Trophoblast cell (in vitro differentiated cells and primary cell): ENCODE results near the gene PRKAB1.

ENCODE experiments used
- DNase-seq, 2 donors: peaks; one replicate each; pipeline ENCODE4 v3.0.0-alpha.2; 2016
- H2AFZ ChIP-seq: 2 replicates; pipeline ENCODE4 v1.6.1; 2013; ENCODE audit warnings: low read length, moderate library complexity, mild to moderate bottlenecking; ENCODE audit not compliant: insufficient read depth, poor library complexity
- H2AK5ac ChIP-seq: 2 replicates; pipeline ENCODE4 v1.6.1; 2013; ENCODE audit warnings: mild to moderate bottlenecking, low read length
- H2BK120ac ChIP-seq: 2 replicates; pipeline ENCODE4 v1.6.1; 2013; ENCODE audit warnings: low read length, mild to moderate bottlenecking, moderate library complexity; ENCODE audit not compliant: insufficient read depth, poor library complexity
- H2BK12ac ChIP-seq: 2 replicates; pipeline ENCODE4 v1.6.1; 2013; ENCODE audit warnings: mild to moderate bottlenecking, low read length, moderate library complexity
- H2BK5ac ChIP-seq: 2 replicates; pipeline ENCODE4 v1.6.1; 2013; ENCODE audit warnings: low read length, low read depth, moderate library complexity, mild to moderate bottlenecking; ENCODE audit not compliant: poor library complexity
- H3K14ac ChIP-seq: 2 replicates; pipeline ENCODE4 v1.6.1; 2013; ENCODE audit warnings: mild to moderate bottlenecking, low read length
- H3K18ac ChIP-seq: 2 replicates; pipeline ENCODE4 v1.6.1; 2013; ENCODE audit warnings: mild to moderate bottlenecking, low read length
- H3K23ac ChIP-seq: 2 replicates; pipeline ENCODE4 v1.6.1; 2013; ENCODE audit warnings: low read length
- H3K27ac ChIP-seq: 2 replicates; pipeline ENCODE4 v1.5.1; 2013; ENCODE audit warnings: low read depth, mild to moderate bottlenecking, inconsistent platforms, low read length, moderate library complexity
- H3K27me3 ChIP-seq: 2 replicates; pipeline ENCODE4 v1.6.1; 2013; ENCODE audit warnings: inconsistent platforms, mild to moderate bottlenecking, low read length, moderate library complexity; ENCODE audit not compliant: insufficient read depth
- H3K36me3 ChIP-seq, 2 experiments: 1 replicate in 1 of 2; 2 replicates in 1 of 2; pipeline ENCODE4 v1.6.1; 2013; ENCODE audit warnings: low read length in 2 of 2, mild to moderate bottlenecking in 2 of 2, moderate library complexity in 1 of 2; ENCODE audit not compliant: insufficient read depth in 2 of 2, control insufficient read depth in 1 of 2
- H3K4ac ChIP-seq: 2 replicates; pipeline ENCODE4 v1.6.1; 2013; ENCODE audit warnings: low read depth, mild to moderate bottlenecking, low read length, moderate library complexity
- H3K4me1 ChIP-seq, 2 experiments: 1 replicate in 1 of 2; 2 replicates in 1 of 2; pipeline ENCODE4 v1.6.1; 2013; ENCODE audit warnings: low read length in 2 of 2, mild to moderate bottlenecking in 2 of 2, moderate library complexity in 1 of 2; ENCODE audit not compliant: insufficient read depth in 2 of 2, control insufficient read depth in 1 of 2
- H3K4me2 ChIP-seq: 2 replicates; pipeline ENCODE4 v1.6.1; 2013; ENCODE audit warnings: inconsistent platforms, mild to moderate bottlenecking, low read length, moderate library complexity
- H3K4me3 ChIP-seq: 2 replicates; pipeline ENCODE4 v1.5.1; 2013; ENCODE audit warnings: mild to moderate bottlenecking, low read depth, low read length, inconsistent platforms
- H3K79me1 ChIP-seq: one replicate; pipeline ENCODE4 v1.6.1; 2013; ENCODE audit warnings: low read length
- H3K79me2 ChIP-seq: 2 replicates; pipeline ENCODE4 v1.6.1; 2013; ENCODE audit warnings: low read length, mild to moderate bottlenecking; ENCODE audit not compliant: control insufficient read depth, insufficient read depth, poor library complexity
- H3K9ac ChIP-seq: 2 replicates; pipeline ENCODE4 v1.6.1; 2013; ENCODE audit warnings: mild to moderate bottlenecking, low read length
- H3K9me3 ChIP-seq: 2 replicates; pipeline ENCODE4 v1.6.1; 2013; ENCODE audit warnings: low read depth, mild to moderate bottlenecking, control low read depth, inconsistent platforms, low read length; ENCODE audit not compliant: insufficient read depth
- H4K12ac ChIP-seq: 2 replicates; pipeline ENCODE4 v1.6.1; 2013; ENCODE audit warnings: low read depth, mild to moderate bottlenecking, low read length, moderate library complexity
- H4K8ac ChIP-seq: 2 replicates; pipeline ENCODE4 v1.6.1; 2013; ENCODE audit warnings: low read depth, mild to moderate bottlenecking, low read length, moderate library complexity
- H4K91ac ChIP-seq: one replicate; pipeline ENCODE4 v1.6.1; 2013; ENCODE audit warnings: low read depth, mild to moderate bottlenecking, low read length, moderate library complexity
- WGBS: extraction: QIAGEN DNeasy Blood & Tissue Kit; methylation state at CpG from one replicate; pipeline ENCODE4 v1.1.7; 2013; ENCODE audit warnings: missing lambda C conversion rate; ENCODE audit not compliant: insufficient read length, insufficient coverage; ENCODE audit errors: extremely low coverage; 5-methylcytosine and 5-hydroxymethylcytosine counted together

PRKAB1 gene

DNA sequence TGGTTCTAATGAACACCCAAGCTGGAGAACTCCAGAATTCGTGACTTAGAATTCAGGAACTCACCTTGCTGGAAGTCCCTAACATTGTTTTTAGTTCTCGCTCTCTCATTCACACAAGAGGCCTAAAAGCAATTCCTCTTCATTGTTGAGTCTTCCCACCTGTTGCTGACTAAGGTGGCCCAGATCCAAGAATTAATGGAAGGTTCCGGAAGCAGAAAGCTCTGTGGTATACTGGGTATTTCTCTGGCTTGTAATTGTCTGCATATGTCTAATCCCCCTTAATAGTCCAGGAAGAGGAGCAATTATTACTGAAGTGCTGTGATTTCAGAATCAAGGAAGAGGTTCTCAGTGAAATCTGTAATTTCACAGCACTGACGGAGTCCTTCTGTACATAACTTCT is 43.0 kb upstream of the PRKAB1 start:
- no CpG with 5 or more reads among the region's 4 CpGs for WGBS

GRCh38 chr12:119627019-119627643 is 40.8 kb upstream of the PRKAB1 start:
- H3K4me2 ChIP-seq: no peak overlapping the region
- no peak overlapping the region for H3K9ac ChIP-seq
- DNase-seq: no peak

More for the DNA sequence above, 43.0 kb upstream of the PRKAB1 start:
- Histone ChIP-seq H4K8ac (no peak overlapping the region), H2BK120ac (no peak overlapping the region), H3K79me2 (no peaks in the 10 kb centered on the region), H2AK5ac (no peak overlapping the region), H3K4me2 (no peak overlapping the region), H3K4me1 (no peaks in the 10 kb centered on the region), H3K4me3 (no peak overlapping the region), H4K91ac (no peak overlapping the region), H3K18ac (no peak overlapping the region), H3K9ac (no peak overlapping the region), H3K4ac (no peak overlapping the region), H3K27me3 (no peaks in the 10 kb centered on the region), H3K27ac (no peak overlapping the region), H2BK5ac (no peak overlapping the region), H2BK12ac (no peak overlapping the region), H3K9me3 (no peaks in the 10 kb centered on the region), H3K14ac (no peak overlapping the region), H3K36me3 (no peaks in the 10 kb centered on the region), H2AFZ (no peak overlapping the region), H4K12ac (no peak overlapping the region), H3K23ac (no peak overlapping the region), H3K79me1 (no peaks in the 10 kb centered on the region)
- no peak for DNase-seq

DNA sequence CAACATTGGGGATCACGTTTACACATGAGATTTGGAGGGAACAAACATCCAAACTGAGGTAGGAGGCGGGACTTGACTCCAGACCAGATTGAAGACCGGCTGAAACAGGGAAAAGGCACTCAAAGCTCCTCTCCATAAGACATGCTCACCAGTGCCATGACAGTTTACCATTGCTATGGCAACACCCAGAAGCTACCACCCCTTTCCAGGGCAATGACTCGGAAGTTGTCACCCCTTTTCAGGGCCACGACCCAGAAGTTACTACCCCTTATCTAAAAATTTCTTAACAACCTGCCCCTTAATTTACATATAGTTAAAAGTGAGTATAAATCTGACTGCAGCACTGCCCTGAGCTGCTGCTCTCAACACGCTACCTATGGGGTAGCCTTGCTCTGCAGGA is 40.2 kb upstream of the PRKAB1 start:
- Histone ChIP-seq H3K27me3 (no peaks in the 10 kb centered on the region), H3K36me3 (no peaks in the 10 kb centered on the region)
- WGBS: no CpG with 5 or more reads among the region's 6 CpGs

More at GRCh38 chr12:119627019-119627643, 40.8 kb upstream of the PRKAB1 start:
- Histone ChIP-seq H3K9me3 (no peaks in the 10 kb centered on the region), H3K36me3 (no peaks in the 10 kb centered on the region), H3K27ac (no peak overlapping the region), H2AFZ (no peak overlapping the region), H4K12ac (no peak overlapping the region), H2BK5ac (no peak overlapping the region), H4K91ac (no peak overlapping the region), H3K27me3 (no peaks in the 10 kb centered on the region), H3K18ac (no peak overlapping the region), H3K79me1 (no peaks in the 10 kb centered on the region), H2BK120ac (no peak overlapping the region), H2BK12ac (no peak overlapping the region), H3K4me1 (no peaks in the 10 kb centered on the region), H4K8ac (no peak overlapping the region), H3K4me3 (no peak overlapping the region), H3K4ac (no peak overlapping the region), H3K23ac (no peak overlapping the region), H3K14ac (no peak overlapping the region), H2AK5ac (no peak overlapping the region), H3K79me2 (no peaks in the 10 kb centered on the region)
- whole genome bisulfite sequencing: no CpG with 5 or more reads among the region's 6 CpGs

GRCh38 chr12:119630223-119630780 is 37.6 kb upstream of the PRKAB1 start:
- Histone ChIP-seq H3K4ac (no peak overlapping the region), H2BK120ac (no peak overlapping the region), H4K91ac (no peak overlapping the region), H3K4me1 (no peaks in the 10 kb centered on the region), H3K36me3 (no peaks in the 10 kb centered on the region), H3K18ac (no peak overlapping the region), H2AK5ac (no peak overlapping the region), H3K23ac (no peak overlapping the region), H3K4me2 (no peak overlapping the region), H3K79me2 (no peaks in the 10 kb centered on the region), H3K14ac (no peak overlapping the region), H4K8ac (no peak overlapping the region), H3K9me3 (no peaks in the 10 kb centered on the region), H2BK12ac (no peak overlapping the region), H4K12ac (no peak overlapping the region), H3K27ac (no peak overlapping the region), H3K9ac (no peak overlapping the region), H2BK5ac (no peak overlapping the region), H3K27me3 (no peaks in the 10 kb centered on the region), H3K4me3 (no peak overlapping the region), H3K79me1 (no peaks in the 10 kb centered on the region), H2AFZ (no peak overlapping the region)
- no peak for DNase-seq
- no CpG with 5 or more reads among the region's 7 CpGs for WGBS

More for the DNA sequence above, 40.2 kb upstream of the PRKAB1 start:
- Histone ChIP-seq H3K23ac (no peak overlapping the region), H4K91ac (no peak overlapping the region), H3K79me1 (no peaks in the 10 kb centered on the region), H3K9ac (no peak overlapping the region), H3K4me3 (no peak overlapping the region), H2AK5ac (no peak overlapping the region), H3K79me2 (no peaks in the 10 kb centered on the region), H2BK120ac (no peak overlapping the region), H3K4ac (no peak overlapping the region), H4K12ac (no peak overlapping the region), H3K18ac (no peak overlapping the region), H3K9me3 (no peaks in the 10 kb centered on the region), H2AFZ (no peak overlapping the region), H2BK5ac (no peak overlapping the region), H3K14ac (no peak overlapping the region), H3K27ac (no peak overlapping the region), H3K4me2 (no peak overlapping the region), H4K8ac (no peak overlapping the region), H3K4me1 (no peaks in the 10 kb centered on the region), H2BK12ac (no peak overlapping the region)
- DNase-seq: no peak
